HG03139 (cell line): ENCODE measurements around the gene P3H1.
"Not testable (repeated sequence)": the region's sequence is repeated elsewhere in the genome, so short reads cannot be mapped to it uniquely, and the experiment has no call there.

Experiments
- ATAC-seq: cut with Tn5 transposase; IDR thresholded peaks from one replicate; pipeline ENCODE4 v1.9.1; 2021; ENCODE audit not compliant: unreplicated experiment

The P3H1 gene

GRCh38 chr1:42773420-42773819, 6.6 kb upstream of the P3H1 start:
- ATAC-seq: no peak

- no peak for ATAC-seq
These were observed 3.0 kb upstream of the P3H1 start for GRCh38 chr1:42769811-42770210.

- ATAC-seq: no peak
These were observed 1.3 kb upstream of the P3H1 start for GRCh38 chr1:42768172-42768571.

GRCh38 chr1:42767510-42768000, 727 bp upstream of the P3H1 start:
- ATAC-seq: no peak

GRCh38 chr1:42765832-42766740, 742 bp downstream of the P3H1 start:
- ATAC-seq: peak; percentile 12

GRCh38 chr1:42765269-42765668, 1.6 kb downstream of the P3H1 start:
- no peak for ATAC-seq

- ATAC-seq: no peak
These were observed 4.6 kb downstream of the P3H1 start for GRCh38 chr1:42762269-42762668.

- ATAC-seq: no peak
These were observed 5.3 kb downstream of the P3H1 start for GRCh38 chr1:42761567-42761966.

- ATAC-seq: no peak
These were observed 7.7 kb downstream of the P3H1 start for GRCh38 chr1:42759114-42759513.

- no peak for ATAC-seq
These were observed 8.2 kb downstream of the P3H1 start for GRCh38 chr1:42758641-42759040.

GRCh38 chr1:42757892-42758275, 8.9 kb downstream of the P3H1 start:
- no peak for ATAC-seq

GRCh38 chr1:42756956-42757891, 9.6 kb downstream of the P3H1 start:
- ATAC-seq: no peak

- ATAC-seq: no peak
These were observed 13.8 kb downstream of the P3H1 start for GRCh38 chr1:42753070-42753469.

GRCh38 chr1:42752284-42752683, 14.5 kb downstream of the P3H1 start:
- ATAC-seq: no peak

GRCh38 chr1:42751511-42752070, 15.2 kb downstream of the P3H1 start:
- ATAC-seq: not testable (repeated sequence)

- no peak for ATAC-seq
These were observed 16.8 kb downstream of the P3H1 start for GRCh38 chr1:42750041-42750440.

- ATAC-seq: no peak
These were observed 18.1 kb downstream of the P3H1 start for GRCh38 chr1:42748461-42749410.

GRCh38 chr1:42748021-42748420, 18.8 kb downstream of the P3H1 start:
- ATAC-seq: no peak

GRCh38 chr1:42747125-42747524, 19.7 kb downstream of the P3H1 start:
- no peak for ATAC-seq

- ATAC-seq: no peak
These were observed 20.3 kb downstream of the P3H1 start for GRCh38 chr1:42746436-42747105.
